Esophagus muscularis mucosa (tissue), 4 donors: ENCODE results near the gene RNU6-9.

Experiments used
- EP300 ChIP-seq: sonication (generic); formaldehyde crosslinking; IDR thresholded peaks from one replicate; pipeline ENCODE4 v1.6.1; 2017; ENCODE audit warnings: antibody characterized with exemption
- POLR2A ChIP-seq: fragments of 450-650 bp; IDR thresholded peaks from one replicate; pipeline ENCODE4 v1.6.1; 2017; ENCODE audit warnings: antibody characterized with exemption, moderate library complexity, mild to moderate bottlenecking, low read depth
- POLR2AphosphoS5 ChIP-seq, 2 donors: sonication (generic); formaldehyde crosslinking; IDR thresholded peaks; one replicate each; pipeline ENCODE4 v1.6.1; 2017; ENCODE audit warnings: antibody characterized with exemption in 2 of 2
- TF ChIP-seq, protein P1 (sequence below), 3 experiments: fragments of 200-600 bp in 2 of 3; fragments of 450-650 bp in 1 of 3; sonication (generic) in 2 of 3; IDR thresholded peaks; one replicate each; pipeline ENCODE4 v1.5.1; 2017 to 2019; ENCODE audit warnings: antibody characterized with exemption in 3 of 3, mild to moderate bottlenecking in 2 of 3, moderate library complexity in 1 of 3

DNA sequence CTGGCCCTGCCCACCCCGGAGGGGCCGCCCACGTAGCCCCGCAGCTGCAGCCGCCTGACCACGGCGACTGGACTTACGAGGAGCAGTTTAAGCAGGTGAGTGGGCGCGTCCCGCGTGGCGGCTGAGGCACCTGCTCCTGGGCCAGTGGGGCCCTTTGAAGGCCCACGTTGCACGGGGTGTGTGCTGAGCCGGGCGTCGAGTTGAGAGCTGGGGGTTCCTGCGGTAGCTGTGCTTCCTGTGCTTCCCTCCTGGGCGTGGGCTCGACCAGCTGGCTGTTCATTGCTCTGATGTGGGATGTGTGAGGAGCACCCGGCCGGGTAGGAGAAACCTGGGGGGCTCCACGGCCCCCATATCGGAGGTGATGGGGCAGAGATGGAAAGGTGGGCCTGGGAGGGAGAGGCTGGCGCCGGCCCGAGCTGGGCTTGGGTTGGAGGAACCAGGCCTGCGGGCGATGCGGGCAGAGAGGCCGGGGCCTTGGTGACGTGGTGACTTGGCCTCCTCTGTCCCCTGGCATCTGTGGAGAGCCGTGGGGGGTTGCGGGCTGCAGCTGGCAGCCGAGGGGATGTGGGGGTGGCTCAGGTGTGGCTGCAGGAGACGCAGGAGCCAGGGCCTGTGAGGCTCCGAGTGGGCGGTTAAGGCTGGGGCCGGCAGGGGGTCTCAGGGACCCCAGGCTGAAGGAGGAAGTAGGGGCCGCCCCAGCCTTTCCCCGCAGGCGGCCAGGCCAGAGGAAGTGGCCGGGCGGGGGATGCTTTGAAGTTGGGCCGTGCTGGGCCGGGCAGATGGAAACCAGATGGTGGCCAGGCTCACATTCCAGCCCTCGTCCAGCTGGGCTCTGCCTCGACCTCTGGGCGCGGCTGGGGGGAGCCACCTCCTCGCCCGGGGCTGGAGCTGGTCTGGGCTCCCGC lies 39.6 kb downstream of the RNU6-9 start:
- TF ChIP-seq POLR2A (no peak), POLR2AphosphoS5 (IDR thresholded peaks at IDR 0.05) (peak; percentile 78 to 80), EP300 (no peak)
- TF ChIP-seq, protein P1, sequence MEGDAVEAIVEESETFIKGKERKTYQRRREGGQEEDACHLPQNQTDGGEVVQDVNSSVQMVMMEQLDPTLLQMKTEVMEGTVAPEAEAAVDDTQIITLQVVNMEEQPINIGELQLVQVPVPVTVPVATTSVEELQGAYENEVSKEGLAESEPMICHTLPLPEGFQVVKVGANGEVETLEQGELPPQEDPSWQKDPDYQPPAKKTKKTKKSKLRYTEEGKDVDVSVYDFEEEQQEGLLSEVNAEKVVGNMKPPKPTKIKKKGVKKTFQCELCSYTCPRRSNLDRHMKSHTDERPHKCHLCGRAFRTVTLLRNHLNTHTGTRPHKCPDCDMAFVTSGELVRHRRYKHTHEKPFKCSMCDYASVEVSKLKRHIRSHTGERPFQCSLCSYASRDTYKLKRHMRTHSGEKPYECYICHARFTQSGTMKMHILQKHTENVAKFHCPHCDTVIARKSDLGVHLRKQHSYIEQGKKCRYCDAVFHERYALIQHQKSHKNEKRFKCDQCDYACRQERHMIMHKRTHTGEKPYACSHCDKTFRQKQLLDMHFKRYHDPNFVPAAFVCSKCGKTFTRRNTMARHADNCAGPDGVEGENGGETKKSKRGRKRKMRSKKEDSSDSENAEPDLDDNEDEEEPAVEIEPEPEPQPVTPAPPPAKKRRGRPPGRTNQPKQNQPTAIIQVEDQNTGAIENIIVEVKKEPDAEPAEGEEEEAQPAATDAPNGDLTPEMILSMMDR (IDR thresholded peaks at IDR 0.05), result no peak
